C4-2B (cell line): ENCODE measurements around the gene CAGE1.

Experiments used
- ZFX ChIP-seq: fragments of 450-650 bp; IDR thresholded peaks from 2 replicates; pipeline ENCODE4 v1.6.1; 2017
- TF ChIP-seq, protein P1 (sequence below): fragments of 450-650 bp; conservative IDR thresholded peaks from 2 replicates; pipeline ENCODE4 v1.5.1; 2017; ENCODE audit warnings: mild to moderate bottlenecking

DNA sequence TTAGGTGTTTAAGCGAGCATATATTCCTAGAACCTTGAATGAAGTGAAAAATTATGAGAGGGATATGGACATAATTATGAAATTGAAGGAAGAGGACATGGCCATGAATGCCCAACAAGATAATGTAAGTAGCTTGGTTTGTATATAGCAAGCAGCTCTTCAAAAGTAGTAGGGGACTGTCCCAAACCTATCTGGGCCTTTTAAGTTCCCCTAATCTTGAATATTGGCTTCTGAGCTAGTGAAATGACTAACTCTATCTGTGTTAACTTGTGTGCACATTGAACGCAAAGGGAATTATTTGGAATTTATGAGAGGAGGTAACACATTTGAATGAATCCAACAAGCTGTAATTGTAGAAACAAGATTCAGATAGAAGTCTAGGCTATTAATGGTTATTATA, 21.8 kb upstream of the CAGE1 start:
- TF ChIP-seq, protein P1, sequence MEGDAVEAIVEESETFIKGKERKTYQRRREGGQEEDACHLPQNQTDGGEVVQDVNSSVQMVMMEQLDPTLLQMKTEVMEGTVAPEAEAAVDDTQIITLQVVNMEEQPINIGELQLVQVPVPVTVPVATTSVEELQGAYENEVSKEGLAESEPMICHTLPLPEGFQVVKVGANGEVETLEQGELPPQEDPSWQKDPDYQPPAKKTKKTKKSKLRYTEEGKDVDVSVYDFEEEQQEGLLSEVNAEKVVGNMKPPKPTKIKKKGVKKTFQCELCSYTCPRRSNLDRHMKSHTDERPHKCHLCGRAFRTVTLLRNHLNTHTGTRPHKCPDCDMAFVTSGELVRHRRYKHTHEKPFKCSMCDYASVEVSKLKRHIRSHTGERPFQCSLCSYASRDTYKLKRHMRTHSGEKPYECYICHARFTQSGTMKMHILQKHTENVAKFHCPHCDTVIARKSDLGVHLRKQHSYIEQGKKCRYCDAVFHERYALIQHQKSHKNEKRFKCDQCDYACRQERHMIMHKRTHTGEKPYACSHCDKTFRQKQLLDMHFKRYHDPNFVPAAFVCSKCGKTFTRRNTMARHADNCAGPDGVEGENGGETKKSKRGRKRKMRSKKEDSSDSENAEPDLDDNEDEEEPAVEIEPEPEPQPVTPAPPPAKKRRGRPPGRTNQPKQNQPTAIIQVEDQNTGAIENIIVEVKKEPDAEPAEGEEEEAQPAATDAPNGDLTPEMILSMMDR: no peak
- no peak for TF ChIP-seq ZFX
